ENCODE results near the gene PRRG2. TPM values are rescaled to one million over a fixed set of nuclear protein-coding genes. Genes with fewer than 3 reads are reported as not detected.

PRRG2 gene
- total and polyA plus RNA-seq, 2 of the 13 experiments (the other 11 are each of a cell fraction or from before 2014, with no cell fraction given) = 0.66 to 0.82 TPM

DNA sequence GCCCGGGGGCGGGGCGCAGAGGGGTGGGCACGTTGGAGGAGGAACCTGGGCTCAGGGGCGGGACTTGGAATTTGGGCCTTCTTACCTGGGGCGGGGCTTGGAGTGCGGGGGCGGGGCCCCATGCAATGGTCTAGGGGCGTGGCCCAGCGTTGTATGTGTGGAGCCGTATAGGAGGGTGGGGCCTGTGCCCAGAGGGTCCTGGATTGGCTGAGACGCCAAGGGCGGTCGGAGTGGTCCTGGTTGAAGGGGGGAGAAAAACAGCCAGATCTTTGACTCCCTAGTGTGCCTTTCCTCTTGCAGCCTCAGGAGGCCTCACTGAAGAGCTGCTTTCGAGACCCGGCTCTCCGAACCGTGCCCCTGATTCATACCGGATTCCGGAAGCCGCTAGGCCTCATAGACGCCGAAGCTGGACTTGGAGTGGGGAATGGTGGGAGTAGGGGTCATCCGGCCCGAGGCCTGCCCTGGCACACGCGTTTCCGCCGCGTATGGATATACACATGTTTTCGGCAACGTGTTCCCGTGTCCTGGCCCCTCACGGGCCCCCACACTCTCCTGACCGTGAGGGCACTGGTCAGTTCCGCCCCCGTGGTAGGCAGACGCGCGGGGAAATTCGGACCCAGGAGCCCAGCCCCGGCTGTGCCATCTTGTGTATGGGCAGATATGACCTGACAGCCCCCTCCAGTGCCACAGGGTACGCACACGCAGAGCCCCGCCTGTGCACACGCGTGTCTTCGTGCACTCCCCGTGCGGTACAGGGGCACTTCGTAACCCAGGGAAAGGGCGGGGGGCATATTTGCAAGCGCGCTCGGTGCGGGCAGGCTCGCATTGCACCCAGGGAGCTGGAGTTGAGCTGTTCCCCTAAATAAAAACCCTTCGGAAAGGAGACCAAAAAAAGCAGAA, 9.2 kb downstream of the PRRG2 start (continued):
- TF ChIP-seq NR2C2 (CRISPR knock-in tag; IDR thresholded peaks at IDR 0.05; ENCODE audit: borderline replicate concordance) (peak; percentile 60), ZNF567 (CRISPR knock-in tag; IDR thresholded peaks at IDR 0.05; ENCODE audit: borderline replicate concordance) (no peak), ZNF230 (CRISPR knock-in tag; IDR thresholded peaks at IDR 0.05) (0 out of 2 replicates have a peak, but pooled peaks have one; percentile 81), ELF3 (CRISPR knock-in tag; IDR thresholded peaks at IDR 0.05) (peak; percentile 25), ZFP36L1 (CRISPR knock-in tag; IDR thresholded peaks at IDR 0.05) (no peak), FLYWCH1 (CRISPR knock-in tag; IDR thresholded peaks at IDR 0.05) (no peak), SKIL (CRISPR knock-in tag; IDR thresholded peaks at IDR 0.05; ENCODE audit: borderline replicate concordance) (no peak), ZFP82 (CRISPR knock-in tag; IDR thresholded peaks at IDR 0.05; ENCODE audit: borderline replicate concordance) (0 out of 2 replicates have a peak, but pooled peaks have one; percentile 46), DMAP1 (CRISPR knock-in tag; IDR thresholded peaks at IDR 0.05) (peak; percentile 62), ZNF678 (CRISPR knock-in tag; IDR thresholded peaks at IDR 0.05) (no peak), SAP130 (CRISPR knock-in tag; IDR thresholded peaks at IDR 0.05; ENCODE audit: low read depth) (peak; percentile 85), FOXK2 (IDR thresholded peaks at IDR 0.05) (no peak), POLR2AphosphoS5 (IDR thresholded peaks at IDR 0.05; ENCODE audit: low read depth, low read length) (peak; percentile 98), ZNF30 (CRISPR knock-in tag; IDR thresholded peaks at IDR 0.05) (0 out of 2 replicates have a peak, but pooled peaks have one; percentile 29), ZKSCAN5 (CRISPR knock-in tag; IDR thresholded peaks at IDR 0.05) (no peak), SMARCC2 (IDR thresholded peaks at IDR 0.05) (no peak), TAF1 (CRISPR knock-in tag; IDR thresholded peaks at IDR 0.05) (peak; percentile 93), XRCC5 (optimal IDR thresholded peaks at IDR 0.05; ENCODE audit: low read length) (no peak), ATF6 (CRISPR knock-in tag; conservative IDR thresholded peaks at IDR 0.05) (no peak), ZNF317 (CRISPR knock-in tag; IDR thresholded peaks at IDR 0.05) (peak; percentile 69; the same call in 1 of the 2 replicates), ERF (CRISPR knock-in tag; IDR thresholded peaks at IDR 0.05) (no peak)
- TF ChIP-seq, protein P1, sequence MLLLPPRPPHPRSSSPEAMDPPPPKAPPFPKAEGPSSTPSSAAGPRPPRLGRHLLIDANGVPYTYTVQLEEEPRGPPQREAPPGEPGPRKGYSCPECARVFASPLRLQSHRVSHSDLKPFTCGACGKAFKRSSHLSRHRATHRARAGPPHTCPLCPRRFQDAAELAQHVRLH (CRISPR knock-in tag; IDR thresholded peaks at IDR 0.05; ENCODE audit: borderline replicate concordance, low read depth) = no peak
- TF ChIP-seq, protein P2, sequence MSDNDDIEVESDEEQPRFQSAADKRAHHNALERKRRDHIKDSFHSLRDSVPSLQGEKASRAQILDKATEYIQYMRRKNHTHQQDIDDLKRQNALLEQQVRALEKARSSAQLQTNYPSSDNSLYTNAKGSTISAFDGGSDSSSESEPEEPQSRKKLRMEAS (IDR thresholded peaks at IDR 0.05) = peak; percentile 73

Measured in HepG2 (cell line).